Neural crest cell (in vitro differentiated cells): ENCODE results near the gene NDUFS2. TPM values are rescaled to one million over a fixed set of nuclear protein-coding genes. Genes with fewer than 3 reads are reported as not detected.

ENCODE experiments used
- DNase-seq: peaks from one replicate; pipeline ENCODE4 v3.0.0; 2021; ENCODE audit warnings: low read depth, mixed read lengths, low spot score
- H3K27ac Mint-ChIP-seq: one replicate; pipeline ENCODE4 v1.8.0; 2021; ENCODE audit warnings: mild to moderate bottlenecking, mixed read lengths; ENCODE audit not compliant: unreplicated experiment
- H3K27me3 Mint-ChIP-seq: 2 replicates; pipeline ENCODE4 v1.8.0; 2021; ENCODE audit warnings: low read depth, mild to moderate bottlenecking, mixed read lengths
- H3K36me3 Mint-ChIP-seq: 2 replicates; pipeline ENCODE4 v1.8.0; 2021; ENCODE audit warnings: low read depth, mild to moderate bottlenecking, mixed read lengths
- H3K4me1 Mint-ChIP-seq: 2 replicates; pipeline ENCODE4 v1.8.0; 2021; ENCODE audit warnings: mixed read lengths
- H3K4me3 Mint-ChIP-seq: one replicate; pipeline ENCODE4 v1.8.0; 2021; ENCODE audit warnings: mild to moderate bottlenecking, mixed read lengths
- H3K9me3 Mint-ChIP-seq: 2 replicates; pipeline ENCODE4 v1.8.0; 2021; ENCODE audit warnings: mixed read lengths
- CTCF ChIP-seq: fragments of 200-600 bp; sonication (generic); conservative IDR thresholded peaks from 2 replicates; pipeline ENCODE4 v1.5.0; 2021; ENCODE audit warnings: antibody characterized with exemption, mild to moderate bottlenecking
- total RNA-seq: library from RNA; stranded (reverse); gene quantifications from 2 replicates; pipeline ENCODE4 v1.2.1, GENCODE V29; 2021

NDUFS2 gene
- total RNA-seq, 1 donor from 2014 or later, result 106 TPM

GRCh38 chr1:161196521-161197451 lies 5.4 kb upstream of the NDUFS2 start:
- Mint-ChIP-seq H3K4me3 (peak overlapping the region; percentile 79), H3K4me1 (peaks cover 59% of the 10 kb centered on the region), H3K27me3 (no peaks in the 10 kb centered on the region), H3K27ac (peak overlapping the region; percentile 91), H3K36me3 (no peaks in the 10 kb centered on the region), H3K9me3 (no peaks in the 10 kb centered on the region)
- no peak for TF ChIP-seq CTCF
- no peak for DNase-seq

DNA sequence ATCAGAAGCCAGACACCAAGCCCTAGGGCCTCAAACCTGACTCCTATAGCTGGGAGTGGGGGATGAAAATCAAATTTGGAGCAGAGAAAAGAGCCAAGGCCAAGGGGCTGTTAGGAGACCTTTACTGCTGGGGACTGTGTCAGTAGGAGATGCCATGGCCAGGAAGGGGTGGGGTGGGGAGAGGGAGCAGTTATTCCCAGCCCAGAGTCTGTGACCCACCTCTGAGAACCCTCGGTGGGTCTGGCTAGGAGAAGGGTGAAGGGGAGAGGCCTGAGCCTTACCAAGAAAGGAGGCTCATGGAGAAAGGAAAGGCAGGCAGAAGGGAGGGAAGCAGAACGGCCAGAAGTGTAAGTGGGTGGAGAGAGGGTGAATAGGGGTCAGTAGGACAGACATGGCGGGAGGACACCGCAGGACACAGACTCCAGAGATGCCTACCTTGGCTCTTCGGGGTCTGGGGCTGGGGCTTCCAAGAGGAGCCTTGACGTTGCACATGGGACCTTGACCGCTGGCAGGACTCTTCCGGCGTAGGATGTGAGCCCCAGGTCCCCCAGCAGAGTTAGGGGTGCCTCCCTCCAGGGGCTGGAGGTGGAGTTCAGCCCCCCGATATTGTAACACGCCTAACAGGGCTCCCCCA lies 4.5 kb upstream of the NDUFS2 start:
- H3K36me3 Mint-ChIP-seq, result peaks cover 2% of the 10 kb centered on the region
- H3K27me3 Mint-ChIP-seq, result no peaks in the 10 kb centered on the region
- H3K4me3 Mint-ChIP-seq, result peak overlapping the region; percentile 79
- no peak for TF ChIP-seq CTCF
- H3K27ac Mint-ChIP-seq, result peak overlapping the region; percentile 91
- DNase-seq, result no peak
- no peaks in the 10 kb centered on the region for H3K9me3 Mint-ChIP-seq
- peaks cover 57% of the 10 kb centered on the region for H3K4me1 Mint-ChIP-seq

DNA sequence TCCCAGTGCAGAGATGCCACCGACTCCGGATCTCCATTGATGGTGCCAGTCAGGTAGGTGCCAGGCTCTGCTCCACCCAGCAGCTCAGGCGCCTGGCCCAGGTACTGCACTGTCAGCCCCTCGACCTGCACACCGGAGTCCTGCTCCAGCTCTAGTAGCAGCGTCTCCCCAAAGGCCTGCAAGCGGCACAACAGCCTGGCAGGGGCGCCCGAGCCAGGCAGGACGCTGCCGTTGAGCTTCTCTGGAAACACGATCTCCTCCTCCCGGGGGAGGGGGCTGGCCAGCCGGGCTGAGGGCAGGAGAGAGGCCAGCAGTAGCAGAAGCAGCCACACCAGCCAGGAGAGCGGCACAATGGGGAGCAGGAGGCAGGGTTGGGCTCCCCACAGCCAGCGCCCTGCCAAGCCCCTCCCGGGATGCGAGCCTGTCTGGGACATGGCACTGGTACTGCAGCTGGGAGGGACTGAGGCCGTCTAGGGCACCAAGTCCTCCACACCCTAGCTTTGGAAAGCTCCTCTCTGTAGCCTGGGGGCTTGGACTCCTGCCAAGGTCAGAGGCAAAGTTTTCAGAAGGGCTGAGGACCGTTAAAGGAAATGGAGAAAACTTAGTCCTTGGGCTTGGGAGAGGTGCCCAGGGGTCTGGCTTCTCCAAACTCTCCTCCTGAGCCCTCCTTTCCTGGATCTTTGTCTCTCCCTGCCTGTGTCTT lies 3.8 kb upstream of the NDUFS2 start:
- DNase-seq, result peak; percentile 29
- H3K9me3 Mint-ChIP-seq, result no peaks in the 10 kb centered on the region
- H3K4me1 Mint-ChIP-seq, result peaks cover 57% of the 10 kb centered on the region
- H3K27me3 Mint-ChIP-seq, result no peaks in the 10 kb centered on the region
- H3K27ac Mint-ChIP-seq, result no peak overlapping the region
- H3K4me3 Mint-ChIP-seq, result peak overlapping the region; percentile 79
- TF ChIP-seq CTCF, result no peak
- peaks cover 4% of the 10 kb centered on the region for H3K36me3 Mint-ChIP-seq

- Mint-ChIP-seq H3K36me3 (peaks cover 4% of the 10 kb centered on the region), H3K27me3 (no peaks in the 10 kb centered on the region), H3K4me3 (peak within 1 kb of the TSS; percentile 96), H3K4me1 (peaks cover 60% of the 10 kb centered on the region), H3K27ac (peak within 1 kb of the TSS; percentile 96), H3K9me3 (no peaks in the 10 kb centered on the region)
- no peak for TF ChIP-seq CTCF
- DNase-seq, result no peak
Measured at GRCh38 chr1:161198897-161199431, 3.2 kb upstream of the NDUFS2 start, which contains the start of gene ADAMTS4. Gene ADAMTS4 (minus strand): TSS chr1:161199054. CDS start chr1:161198627, 427 bp downstream.

- H3K4me3 Mint-ChIP-seq, result peak overlapping the region; percentile 96
- H3K36me3 Mint-ChIP-seq, result peaks cover 10% of the 10 kb centered on the region
- DNase-seq, result no peak
- H3K9me3 Mint-ChIP-seq, result no peaks in the 10 kb centered on the region
- peaks cover 67% of the 10 kb centered on the region for H3K4me1 Mint-ChIP-seq
- no peaks in the 10 kb centered on the region for H3K27me3 Mint-ChIP-seq
- peak overlapping the region; percentile 96 for H3K27ac Mint-ChIP-seq
- TF ChIP-seq CTCF, result no peak
Measured at GRCh38 chr1:161199506-161200139, 2.5 kb upstream of the NDUFS2 start.
